Measurements from ENCODE around the gene GLDN.

The GLDN gene

DNA sequence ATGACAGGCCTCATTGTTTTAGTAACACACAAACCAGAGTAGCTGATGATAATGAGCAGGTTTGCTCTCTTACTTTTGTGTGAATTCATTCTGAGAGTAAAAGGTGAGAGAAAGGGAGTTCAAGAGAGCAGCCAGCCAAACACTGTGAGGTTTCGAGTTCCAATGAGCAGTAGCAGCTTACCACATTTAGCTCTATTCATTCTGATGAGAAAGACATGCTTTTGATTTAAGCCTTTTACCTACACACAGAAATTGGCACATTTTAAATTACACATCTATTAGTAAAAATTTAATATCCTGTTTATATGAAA is 28.0 kb downstream of the GLDN start:
- in situ Hi-C loops (cut with HindIII; ENCODE audit: low sequenced_read_pairs), result no loop called here
- DNase-seq (ENCODE audit: low read depth, low spot score), result no peak
- H3K4me3 ChIP-seq (ENCODE audit: low read depth, low read length), result no peak overlapping the region
- TF ChIP-seq, protein P1, sequence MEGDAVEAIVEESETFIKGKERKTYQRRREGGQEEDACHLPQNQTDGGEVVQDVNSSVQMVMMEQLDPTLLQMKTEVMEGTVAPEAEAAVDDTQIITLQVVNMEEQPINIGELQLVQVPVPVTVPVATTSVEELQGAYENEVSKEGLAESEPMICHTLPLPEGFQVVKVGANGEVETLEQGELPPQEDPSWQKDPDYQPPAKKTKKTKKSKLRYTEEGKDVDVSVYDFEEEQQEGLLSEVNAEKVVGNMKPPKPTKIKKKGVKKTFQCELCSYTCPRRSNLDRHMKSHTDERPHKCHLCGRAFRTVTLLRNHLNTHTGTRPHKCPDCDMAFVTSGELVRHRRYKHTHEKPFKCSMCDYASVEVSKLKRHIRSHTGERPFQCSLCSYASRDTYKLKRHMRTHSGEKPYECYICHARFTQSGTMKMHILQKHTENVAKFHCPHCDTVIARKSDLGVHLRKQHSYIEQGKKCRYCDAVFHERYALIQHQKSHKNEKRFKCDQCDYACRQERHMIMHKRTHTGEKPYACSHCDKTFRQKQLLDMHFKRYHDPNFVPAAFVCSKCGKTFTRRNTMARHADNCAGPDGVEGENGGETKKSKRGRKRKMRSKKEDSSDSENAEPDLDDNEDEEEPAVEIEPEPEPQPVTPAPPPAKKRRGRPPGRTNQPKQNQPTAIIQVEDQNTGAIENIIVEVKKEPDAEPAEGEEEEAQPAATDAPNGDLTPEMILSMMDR (IDR thresholded peaks at IDR 0.05; ENCODE audit: low read depth, low read length), result no peak

DNA sequence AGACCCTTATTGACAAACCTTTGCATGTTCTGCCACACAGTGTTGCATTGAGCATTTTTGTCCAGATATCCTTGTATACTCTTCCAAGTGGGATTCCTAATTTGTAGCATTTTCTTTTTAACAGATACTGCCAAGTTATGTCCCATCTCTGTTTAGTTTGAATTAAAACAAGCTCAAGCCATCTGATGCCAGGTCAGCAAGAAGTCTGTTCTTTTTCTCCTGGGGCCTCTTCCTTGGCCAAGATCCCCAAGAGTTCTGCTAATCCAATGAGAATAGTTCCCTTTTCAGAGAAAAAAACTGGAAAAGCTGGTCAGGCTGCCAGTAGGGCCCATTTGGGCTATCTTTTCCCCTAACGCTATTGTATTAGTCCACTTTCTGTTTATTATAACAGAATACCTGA is 29.8 kb downstream of the GLDN start:
- no peak for DNase-seq (ENCODE audit: low read depth, low spot score)
- TF ChIP-seq, protein P1 (IDR thresholded peaks at IDR 0.05; ENCODE audit: low read depth, low read length), result no peak
- no peak overlapping the region for H3K4me3 ChIP-seq (ENCODE audit: low read depth, low read length)
- in situ Hi-C loops (cut with HindIII; ENCODE audit: low sequenced_read_pairs), result no loop called here

DNA sequence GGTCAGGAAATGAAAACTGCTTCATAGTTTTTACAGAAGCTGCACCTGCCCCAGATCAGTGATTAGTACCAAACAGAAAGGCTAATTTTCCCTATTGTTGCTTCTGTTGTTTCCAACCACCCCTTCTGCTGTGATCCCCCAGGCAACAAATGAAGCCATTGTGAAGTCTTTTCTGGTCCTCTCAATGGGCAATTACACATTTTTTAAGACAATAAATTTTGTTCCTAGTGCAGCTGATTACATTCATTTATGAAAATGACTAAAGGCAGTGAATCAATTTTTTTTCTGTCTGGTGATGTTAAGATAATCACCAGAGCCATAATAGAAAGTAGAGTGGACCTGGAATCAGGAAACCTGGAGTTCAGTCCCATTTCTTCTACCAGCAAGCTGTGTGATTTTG is 32.7 kb downstream of the GLDN start:
- no peak overlapping the region for H3K4me3 ChIP-seq (ENCODE audit: low read depth, low read length)
- DNase-seq (ENCODE audit: low read depth, low spot score), result no peak
- TF ChIP-seq, protein P1 (IDR thresholded peaks at IDR 0.05; ENCODE audit: low read depth, low read length), result no peak
- in situ Hi-C loops (cut with HindIII; ENCODE audit: low sequenced_read_pairs), result no loop called here

DNA sequence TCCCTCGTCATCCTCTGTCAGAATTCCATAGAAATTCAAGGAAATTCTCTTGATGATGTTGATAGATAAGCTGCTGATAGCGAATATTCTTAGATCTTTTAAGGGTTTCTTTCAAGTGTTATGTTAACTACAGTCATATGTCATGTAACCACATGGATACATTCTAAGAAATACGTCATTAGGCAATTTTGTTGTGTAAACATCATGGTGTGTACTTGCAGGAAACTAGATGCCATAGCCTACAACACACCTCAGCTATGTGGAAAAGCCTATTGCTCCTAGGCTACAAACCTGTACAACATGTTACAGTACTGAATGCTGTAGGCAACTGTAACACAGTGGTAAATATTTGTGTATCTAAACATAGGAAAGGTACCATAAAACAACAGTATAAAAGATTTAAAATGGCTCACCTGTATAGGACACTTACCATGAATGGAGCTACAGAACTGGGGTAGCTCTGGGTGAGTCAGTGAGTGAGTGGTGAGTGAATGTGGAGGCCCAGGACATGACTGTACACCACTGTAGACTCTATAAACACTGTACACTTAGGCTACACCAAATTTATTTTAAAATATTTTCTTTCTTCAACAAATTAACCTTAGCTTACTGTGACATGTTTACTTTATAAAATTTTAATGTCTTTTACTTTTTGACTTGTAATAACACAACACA is 34.6 kb downstream of the GLDN start:
- in situ Hi-C loops (cut with HindIII; ENCODE audit: low sequenced_read_pairs), result no loop called here
- H3K4me3 ChIP-seq (ENCODE audit: low read depth, low read length), result no peak overlapping the region
- DNase-seq (ENCODE audit: low read depth, low spot score), result peak; percentile 43
- TF ChIP-seq, protein P1 (IDR thresholded peaks at IDR 0.05; ENCODE audit: low read depth, low read length), result no peak

GRCh38 chr15:51377038-51377786 is 35.8 kb downstream of the GLDN start:
- TF ChIP-seq, protein P1 (IDR thresholded peaks at IDR 0.05; ENCODE audit: low read depth, low read length), result no peak
- peak; percentile 47 for DNase-seq (ENCODE audit: low read depth, low spot score)
- no peak overlapping the region for H3K4me3 ChIP-seq (ENCODE audit: low read depth, low read length)
- in situ Hi-C loops (cut with HindIII; ENCODE audit: low sequenced_read_pairs), result no loop called here

- DNase-seq (ENCODE audit: low read depth, low spot score), result no peak
- TF ChIP-seq, protein P1 (IDR thresholded peaks at IDR 0.05; ENCODE audit: low read depth, low read length), result no peak
- no peak overlapping the region for H3K4me3 ChIP-seq (ENCODE audit: low read depth, low read length)
- in situ Hi-C loops (cut with HindIII; ENCODE audit: low sequenced_read_pairs), result no loop called here
Observed at GRCh38 chr15:51378406-51378805, 37.0 kb downstream of the GLDN start.

Measured in astrocyte of the spinal cord (primary cell).